AG10803 (cell line): ENCODE data around the gene ZNF366.
"Not testable (repeated sequence)": the region's sequence is repeated elsewhere in the genome, so short reads cannot be mapped to it uniquely, and the experiment has no call there.

ENCODE experiments used
- DNase-seq: peaks from one replicate; pipeline ENCODE4 v3.0.0; 2010; ENCODE audit warnings: low read depth
- H3K4me3 ChIP-seq: 2 replicates; pipeline ENCODE4 v1.5.1; 2011; ENCODE audit warnings: mild to moderate bottlenecking, low read length, control low read depth
- TF ChIP-seq, protein P1 (sequence below): conservative IDR thresholded peaks from 2 replicates; pipeline ENCODE4 v1.5.1; 2011; ENCODE audit warnings: mild to moderate bottlenecking, low read length, control low read depth, inconsistent platforms

Gene ZNF366

GRCh38 chr5:72408603-72409002, 98.6 kb downstream of the ZNF366 start:
- DNase-seq = peak; percentile 47
- TF ChIP-seq, protein P1, sequence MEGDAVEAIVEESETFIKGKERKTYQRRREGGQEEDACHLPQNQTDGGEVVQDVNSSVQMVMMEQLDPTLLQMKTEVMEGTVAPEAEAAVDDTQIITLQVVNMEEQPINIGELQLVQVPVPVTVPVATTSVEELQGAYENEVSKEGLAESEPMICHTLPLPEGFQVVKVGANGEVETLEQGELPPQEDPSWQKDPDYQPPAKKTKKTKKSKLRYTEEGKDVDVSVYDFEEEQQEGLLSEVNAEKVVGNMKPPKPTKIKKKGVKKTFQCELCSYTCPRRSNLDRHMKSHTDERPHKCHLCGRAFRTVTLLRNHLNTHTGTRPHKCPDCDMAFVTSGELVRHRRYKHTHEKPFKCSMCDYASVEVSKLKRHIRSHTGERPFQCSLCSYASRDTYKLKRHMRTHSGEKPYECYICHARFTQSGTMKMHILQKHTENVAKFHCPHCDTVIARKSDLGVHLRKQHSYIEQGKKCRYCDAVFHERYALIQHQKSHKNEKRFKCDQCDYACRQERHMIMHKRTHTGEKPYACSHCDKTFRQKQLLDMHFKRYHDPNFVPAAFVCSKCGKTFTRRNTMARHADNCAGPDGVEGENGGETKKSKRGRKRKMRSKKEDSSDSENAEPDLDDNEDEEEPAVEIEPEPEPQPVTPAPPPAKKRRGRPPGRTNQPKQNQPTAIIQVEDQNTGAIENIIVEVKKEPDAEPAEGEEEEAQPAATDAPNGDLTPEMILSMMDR = no peak
- H3K4me3 ChIP-seq = no peak overlapping the region

DNA sequence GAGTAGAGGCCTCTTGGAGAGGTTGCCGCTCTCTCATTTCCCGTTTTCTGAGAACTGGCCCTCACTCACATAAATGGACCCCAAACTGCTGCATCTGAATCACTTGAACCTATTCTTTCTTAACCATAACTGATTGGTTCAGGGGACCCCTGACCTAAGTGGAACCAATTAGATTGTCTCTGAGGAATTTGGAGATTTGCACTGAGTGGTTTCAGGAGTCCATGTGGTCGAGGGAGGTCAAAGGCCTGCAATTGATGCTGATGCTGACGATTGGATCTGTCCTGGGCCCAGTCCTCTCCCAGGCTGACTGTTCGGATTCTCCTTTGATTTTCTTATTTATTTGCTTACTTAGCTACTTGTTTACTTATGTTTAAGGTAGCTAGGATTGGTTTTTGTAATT, 99.1 kb downstream of the ZNF366 start:
- TF ChIP-seq, protein P1 = no peak
- no peak for DNase-seq

GRCh38 chr5:72407541-72407940, 99.7 kb downstream of the ZNF366 start:
- DNase-seq = peak; percentile 15
- TF ChIP-seq, protein P1 = no peak

More for the DNA sequence above, 99.1 kb downstream of the ZNF366 start:
- no peak overlapping the region for H3K4me3 ChIP-seq

GRCh38 chr5:72407078-72407477, 100.1 kb downstream of the ZNF366 start:
- no peak overlapping the region for H3K4me3 ChIP-seq
- TF ChIP-seq, protein P1 = no peak
- no peak for DNase-seq

More at GRCh38 chr5:72407541-72407940, 99.7 kb downstream of the ZNF366 start:
- no peak overlapping the region for H3K4me3 ChIP-seq

GRCh38 chr5:72404771-72405170, 102.4 kb downstream of the ZNF366 start:
- H3K4me3 ChIP-seq, DNase-seq: not testable (repeated sequence)

DNA sequence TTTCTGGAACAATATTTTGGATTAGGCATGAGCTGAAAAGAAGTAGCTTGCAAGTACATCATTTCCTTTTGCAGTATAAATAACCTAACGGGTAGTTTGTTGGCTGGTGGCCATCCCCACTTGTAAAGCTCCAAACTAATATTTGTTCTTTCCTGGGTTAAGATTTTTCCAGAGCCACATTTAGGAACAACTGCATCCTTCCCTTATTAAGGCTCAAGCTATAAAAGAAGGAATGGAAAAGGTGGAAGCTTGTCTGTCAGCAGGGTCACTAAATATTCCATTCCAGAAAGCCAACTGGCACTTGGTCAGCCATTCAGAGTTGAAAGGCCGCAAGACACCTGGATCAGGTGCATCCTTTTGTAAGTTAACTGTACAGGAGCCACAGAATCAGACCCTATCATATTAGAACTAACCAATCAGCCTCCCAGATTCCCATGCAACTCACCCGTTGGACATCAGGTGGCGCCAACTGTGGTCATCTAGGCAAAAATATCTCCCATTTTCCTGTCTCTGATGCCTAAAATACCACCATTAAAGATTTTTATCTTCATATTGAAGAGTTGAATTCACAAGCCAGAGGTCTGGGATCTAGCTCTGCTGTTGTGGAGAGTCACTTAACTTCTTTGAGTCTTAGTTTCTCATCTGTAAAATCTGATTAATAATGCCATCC, 104.1 kb downstream of the ZNF366 start:
- H3K4me3 ChIP-seq = no peak overlapping the region
- TF ChIP-seq, protein P1 = no peak; the same call in 1 of the 2 replicates
- DNase-seq = no peak

DNA sequence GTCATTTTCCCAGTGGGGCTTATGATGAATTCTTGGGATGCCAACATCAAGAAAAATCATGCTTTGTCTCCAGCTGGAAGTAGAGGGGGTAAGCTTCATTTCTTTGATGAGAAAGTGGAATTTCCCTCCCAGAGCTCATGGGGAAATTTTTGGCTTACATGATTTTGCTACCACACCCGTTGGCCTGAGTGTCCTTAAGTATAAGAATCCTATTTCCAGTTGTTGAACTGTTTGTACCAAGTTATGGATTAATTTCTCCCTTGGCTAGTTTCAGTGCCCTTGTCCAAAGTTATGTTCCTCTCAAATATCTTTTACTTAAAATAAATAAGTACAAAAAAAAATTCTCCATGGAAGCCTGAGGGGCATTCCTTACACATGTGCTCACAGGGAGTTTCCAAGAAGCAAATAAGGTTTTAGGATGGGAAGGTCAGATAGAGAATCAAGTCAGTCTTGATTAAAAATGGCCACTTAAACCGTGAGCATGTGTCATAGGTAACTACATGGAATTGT, 104.8 kb downstream of the ZNF366 start:
- peak; percentile 52 for DNase-seq
- TF ChIP-seq, protein P1 = no peak
- no peak overlapping the region for H3K4me3 ChIP-seq
